Liver (tissue), 3 donors: ENCODE measurements around the gene RHEB.

Experiments
- CTCF ChIP-seq: fragments of 150-350 bp; IDR thresholded peaks from 2 replicates; pipeline ENCODE4 v1.5.1; 2017; ENCODE audit warnings: improper control_type of control experiment, low read depth, low read length; ENCODE audit not compliant: missing input control
- RAD21 ChIP-seq, 2 donors: IDR thresholded peaks; 2 replicates each; pipeline ENCODE4 v1.6.1; 2016; ENCODE audit warnings: antibody characterized with exemption in 2 of 2, mild to moderate bottlenecking in 2 of 2
- YY1 ChIP-seq: IDR thresholded peaks from 2 replicates; pipeline ENCODE4 v1.6.1; 2016; ENCODE audit warnings: antibody characterized with exemption, mild to moderate bottlenecking
- TF ChIP-seq, protein P1 (sequence below): IDR thresholded peaks from 2 replicates; pipeline ENCODE4 v1.6.1; 2016; ENCODE audit warnings: antibody characterized with exemption, mild to moderate bottlenecking
- donor health status: healthy.
- donor health status: healthy.

DNA sequence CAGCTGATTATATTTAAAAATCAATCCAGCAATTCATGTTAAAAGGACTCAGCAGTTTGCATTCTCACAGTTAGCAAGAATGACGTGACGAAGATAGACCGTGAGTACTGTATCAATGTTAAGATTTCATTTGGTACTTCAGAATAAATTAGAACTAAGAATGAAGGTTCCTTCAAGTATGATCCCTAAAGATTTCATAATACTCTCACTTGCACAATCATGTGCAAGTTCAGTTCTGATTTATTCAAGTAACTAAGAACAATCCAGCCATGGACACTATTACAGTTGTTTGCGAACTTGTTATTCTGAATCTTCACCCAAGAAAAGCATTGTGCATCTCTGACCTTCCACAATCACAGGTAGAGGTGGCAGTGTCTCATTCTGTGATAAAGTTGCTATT is 7.7 kb downstream of the RHEB start:
- TF ChIP-seq CTCF (no peak), RAD21 (IDR thresholded peaks at IDR 0.05) (no peak), YY1 (no peak)
- TF ChIP-seq, protein P1, sequence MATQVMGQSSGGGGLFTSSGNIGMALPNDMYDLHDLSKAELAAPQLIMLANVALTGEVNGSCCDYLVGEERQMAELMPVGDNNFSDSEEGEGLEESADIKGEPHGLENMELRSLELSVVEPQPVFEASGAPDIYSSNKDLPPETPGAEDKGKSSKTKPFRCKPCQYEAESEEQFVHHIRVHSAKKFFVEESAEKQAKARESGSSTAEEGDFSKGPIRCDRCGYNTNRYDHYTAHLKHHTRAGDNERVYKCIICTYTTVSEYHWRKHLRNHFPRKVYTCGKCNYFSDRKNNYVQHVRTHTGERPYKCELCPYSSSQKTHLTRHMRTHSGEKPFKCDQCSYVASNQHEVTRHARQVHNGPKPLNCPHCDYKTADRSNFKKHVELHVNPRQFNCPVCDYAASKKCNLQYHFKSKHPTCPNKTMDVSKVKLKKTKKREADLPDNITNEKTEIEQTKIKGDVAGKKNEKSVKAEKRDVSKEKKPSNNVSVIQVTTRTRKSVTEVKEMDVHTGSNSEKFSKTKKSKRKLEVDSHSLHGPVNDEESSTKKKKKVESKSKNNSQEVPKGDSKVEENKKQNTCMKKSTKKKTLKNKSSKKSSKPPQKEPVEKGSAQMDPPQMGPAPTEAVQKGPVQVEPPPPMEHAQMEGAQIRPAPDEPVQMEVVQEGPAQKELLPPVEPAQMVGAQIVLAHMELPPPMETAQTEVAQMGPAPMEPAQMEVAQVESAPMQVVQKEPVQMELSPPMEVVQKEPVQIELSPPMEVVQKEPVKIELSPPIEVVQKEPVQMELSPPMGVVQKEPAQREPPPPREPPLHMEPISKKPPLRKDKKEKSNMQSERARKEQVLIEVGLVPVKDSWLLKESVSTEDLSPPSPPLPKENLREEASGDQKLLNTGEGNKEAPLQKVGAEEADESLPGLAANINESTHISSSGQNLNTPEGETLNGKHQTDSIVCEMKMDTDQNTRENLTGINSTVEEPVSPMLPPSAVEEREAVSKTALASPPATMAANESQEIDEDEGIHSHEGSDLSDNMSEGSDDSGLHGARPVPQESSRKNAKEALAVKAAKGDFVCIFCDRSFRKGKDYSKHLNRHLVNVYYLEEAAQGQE: no peak
